ENCODE data around the gene UBE2V1.

DNA sequence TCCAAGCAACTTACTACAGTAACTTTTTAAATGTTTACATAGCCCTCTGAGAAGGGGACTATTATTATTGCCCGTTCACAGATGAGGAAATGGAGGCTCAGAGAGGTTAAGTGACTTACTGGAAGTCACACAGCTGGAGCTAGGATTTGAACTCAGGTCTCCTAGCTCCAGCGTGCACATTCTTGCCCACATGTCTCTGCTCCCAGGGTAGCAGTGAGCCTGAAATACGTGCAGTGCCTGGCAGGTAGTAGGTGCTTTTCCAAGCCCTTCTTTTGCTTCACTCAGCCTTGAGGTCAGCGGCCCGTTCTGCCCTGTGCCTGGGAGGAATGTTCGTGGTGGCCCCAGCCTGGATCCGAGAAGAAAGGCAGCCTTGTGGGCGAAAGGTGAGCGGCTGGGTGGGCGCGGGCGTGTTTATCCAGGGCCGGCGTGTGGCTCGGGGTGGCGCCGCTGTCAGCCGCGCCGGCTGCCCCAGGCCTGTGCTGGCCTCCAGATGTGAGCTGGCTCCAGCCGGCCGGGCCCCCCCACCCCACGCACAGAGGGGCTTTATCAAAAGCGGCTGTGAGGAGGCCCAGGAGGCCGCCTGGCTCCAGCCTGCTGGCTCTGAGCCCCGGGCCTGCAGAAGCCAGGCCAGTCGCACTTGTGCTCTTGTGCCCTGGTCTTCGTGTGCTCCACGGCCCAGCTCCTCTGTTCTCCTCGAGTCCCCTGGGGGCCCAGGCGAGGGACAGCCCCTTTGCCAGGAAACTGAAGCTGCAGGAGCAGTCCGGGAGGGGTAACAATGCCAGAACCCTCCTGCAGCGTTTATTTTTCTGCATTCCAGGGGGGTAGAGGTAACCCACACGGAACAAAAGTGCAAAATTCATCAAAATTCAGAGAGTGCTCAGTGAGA lies 58.1 kb downstream of the UBE2V1 start:
- TF ChIP-seq, protein P1, sequence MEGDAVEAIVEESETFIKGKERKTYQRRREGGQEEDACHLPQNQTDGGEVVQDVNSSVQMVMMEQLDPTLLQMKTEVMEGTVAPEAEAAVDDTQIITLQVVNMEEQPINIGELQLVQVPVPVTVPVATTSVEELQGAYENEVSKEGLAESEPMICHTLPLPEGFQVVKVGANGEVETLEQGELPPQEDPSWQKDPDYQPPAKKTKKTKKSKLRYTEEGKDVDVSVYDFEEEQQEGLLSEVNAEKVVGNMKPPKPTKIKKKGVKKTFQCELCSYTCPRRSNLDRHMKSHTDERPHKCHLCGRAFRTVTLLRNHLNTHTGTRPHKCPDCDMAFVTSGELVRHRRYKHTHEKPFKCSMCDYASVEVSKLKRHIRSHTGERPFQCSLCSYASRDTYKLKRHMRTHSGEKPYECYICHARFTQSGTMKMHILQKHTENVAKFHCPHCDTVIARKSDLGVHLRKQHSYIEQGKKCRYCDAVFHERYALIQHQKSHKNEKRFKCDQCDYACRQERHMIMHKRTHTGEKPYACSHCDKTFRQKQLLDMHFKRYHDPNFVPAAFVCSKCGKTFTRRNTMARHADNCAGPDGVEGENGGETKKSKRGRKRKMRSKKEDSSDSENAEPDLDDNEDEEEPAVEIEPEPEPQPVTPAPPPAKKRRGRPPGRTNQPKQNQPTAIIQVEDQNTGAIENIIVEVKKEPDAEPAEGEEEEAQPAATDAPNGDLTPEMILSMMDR (IDR thresholded peaks at IDR 0.05) = no peak
- TF ChIP-seq GABPA (IDR thresholded peaks at IDR 0.05; ENCODE audit: low read depth) (no peak), EZH2phosphoT487 (IDR thresholded peaks at IDR 0.05; ENCODE audit: borderline replicate concordance, low read depth) (no peak), TAF1 (IDR thresholded peaks at IDR 0.05; ENCODE audit: borderline replicate concordance, low read depth, low read length) (no peak), EP300 (IDR thresholded peaks at IDR 0.05; ENCODE audit: borderline replicate concordance in 1 of 2, low read depth in 1 of 2, low read length in 1 of 2) (peak; percentile 73 to 85; a peak in 3 of 4 replicates), POLR2AphosphoS5 (IDR thresholded peaks at IDR 0.05; ENCODE audit: low read depth, low read length) (peak; percentile 66), TCF12 (IDR thresholded peaks at IDR 0.05) (peak; percentile 92)
- TF ChIP-seq, protein P2, sequence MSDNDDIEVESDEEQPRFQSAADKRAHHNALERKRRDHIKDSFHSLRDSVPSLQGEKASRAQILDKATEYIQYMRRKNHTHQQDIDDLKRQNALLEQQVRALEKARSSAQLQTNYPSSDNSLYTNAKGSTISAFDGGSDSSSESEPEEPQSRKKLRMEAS (IDR thresholded peaks at IDR 0.05; ENCODE audit: low read depth) = peak; percentile 58; the same call in 1 of the 2 replicates
- TF ChIP-seq, protein P3, sequence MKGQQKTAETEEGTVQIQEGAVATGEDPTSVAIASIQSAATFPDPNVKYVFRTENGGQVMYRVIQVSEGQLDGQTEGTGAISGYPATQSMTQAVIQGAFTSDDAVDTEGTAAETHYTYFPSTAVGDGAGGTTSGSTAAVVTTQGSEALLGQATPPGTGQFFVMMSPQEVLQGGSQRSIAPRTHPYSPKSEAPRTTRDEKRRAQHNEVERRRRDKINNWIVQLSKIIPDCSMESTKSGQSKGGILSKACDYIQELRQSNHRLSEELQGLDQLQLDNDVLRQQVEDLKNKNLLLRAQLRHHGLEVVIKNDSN (IDR thresholded peaks at IDR 0.05; ENCODE audit: borderline replicate concordance, low read depth) = no peak

Data from SK-N-SH (cell line).